Fibroblast of lung (primary cell): ENCODE measurements around the gene PTMA. TPM values are rescaled to one million over a fixed set of nuclear protein-coding genes. Genes with fewer than 3 reads are reported as not detected.

Source experiments
- DNase-seq, 2 donors: peaks; one replicate each; pipeline versions ENCODE4 v3.0.0 to v3.0.0-alpha.2; 2010; ENCODE audit warnings: low read depth in 2 of 2
- H2AFZ ChIP-seq: 2 replicates; pipeline ENCODE4 v1.5.1; 2012; ENCODE audit warnings: low read length, control low read depth, inconsistent platforms
- H3K27ac ChIP-seq: 2 replicates; pipeline ENCODE4 v1.5.1; 2011; ENCODE audit warnings: low read length, control low read depth; ENCODE audit not compliant: insufficient read depth
- H3K27me3 ChIP-seq: 2 replicates; pipeline ENCODE4 v1.5.1; 2011; ENCODE audit warnings: mild to moderate bottlenecking, low read length; ENCODE audit not compliant: control insufficient read depth, insufficient read depth
- H3K36me3 ChIP-seq: 2 replicates; pipeline ENCODE4 v1.5.1; 2011; ENCODE audit warnings: low read length; ENCODE audit not compliant: control insufficient read depth, insufficient read depth
- H3K4me1 ChIP-seq: 2 replicates; pipeline ENCODE4 v1.5.1; 2011; ENCODE audit warnings: low read length; ENCODE audit not compliant: control insufficient read depth, insufficient read depth; ENCODE audit errors: extremely low read depth
- H3K4me2 ChIP-seq: 2 replicates; pipeline ENCODE4 v1.5.1; 2011; ENCODE audit warnings: low read length, control low read depth; ENCODE audit not compliant: insufficient read depth; ENCODE audit errors: extremely low read depth
- H3K4me3 ChIP-seq, 4 experiments: fragments of 200-600 bp in 1 of 4; sonication (generic) in 1 of 4; replicated peaks in 1 of 4; 2 replicates each; pipeline ENCODE4 v1.5.1; 2011 to 2016; ENCODE audit warnings: low read length in 4 of 4, low read depth in 3 of 4, mild to moderate bottlenecking in 3 of 4, control low read depth in 2 of 4, inconsistent platforms in 1 of 4, mixed read lengths in 1 of 4; ENCODE audit not compliant: insufficient read depth in 1 of 4; ENCODE audit errors: control extremely low read depth in 1 of 4
- H3K79me2 ChIP-seq: 2 replicates; pipeline ENCODE4 v1.5.1; 2012; ENCODE audit warnings: mild to moderate bottlenecking, low read length, inconsistent platforms; ENCODE audit not compliant: control insufficient read depth, insufficient read depth
- H3K9ac ChIP-seq: 2 replicates; pipeline ENCODE4 v1.5.1; 2011; ENCODE audit warnings: mild to moderate bottlenecking, low read length, control low read depth; ENCODE audit not compliant: insufficient read depth
- H3K9me3 ChIP-seq: 2 replicates; pipeline ENCODE4 v1.5.1; 2012; ENCODE audit warnings: low read depth, low read length; ENCODE audit not compliant: control insufficient read depth, insufficient read depth
- H4K20me1 ChIP-seq: 2 replicates; pipeline ENCODE4 v1.5.1; 2011; ENCODE audit warnings: low read length; ENCODE audit not compliant: control insufficient read depth, insufficient read depth; ENCODE audit errors: extremely low read depth
- CTCF ChIP-seq, 2 donors: IDR thresholded peaks in 1 of 2; conservative IDR thresholded peaks in 1 of 2; 1 replicate in 1 of 2; 2 replicates in 1 of 2; pipeline ENCODE4 v1.5.1; 2011 to 2012; ENCODE audit warnings: low read length in 2 of 2, control low read depth in 1 of 2, inconsistent platforms in 1 of 2, low read depth in 1 of 2, mild to moderate bottlenecking in 1 of 2
- EZH2 ChIP-seq: IDR thresholded peaks from 2 replicates; pipeline ENCODE4 v1.5.1; 2012; ENCODE audit warnings: low read length, control low read depth, mild to moderate bottlenecking; ENCODE audit errors: missing control alignments
- polyA plus RNA-seq, 2 donors: library from polyadenylated mRNA; depleted of rRNA in 1 of 2; stranded (reverse) in 1 of 2; unstranded in 1 of 2; fragments of >200 nt; gene quantifications; 2 replicates each; pipeline ENCODE4 v1.2.1, GENCODE V29; 2011 to 2012; ENCODE audit warnings: missing spikeins in 1 of 2
- total RNA-seq: library from RNA; depleted of rRNA; stranded (reverse); fragments of >200 nt; gene quantifications from 2 replicates; pipeline ENCODE4 v1.2.1, GENCODE V29; 2014

PTMA gene
- total and polyA plus RNA-seq, 2 donors (not counting 1 experiment from before 2014, with no cell fraction given): 481 to 650 TPM

- Histone ChIP-seq H3K36me3 (no peaks in the 10 kb centered on the region), H2AFZ (no peak overlapping the region), H3K9me3 (no peaks in the 10 kb centered on the region), H4K20me1 (no peaks in the 10 kb centered on the region), H3K27ac (no peak overlapping the region), H3K9ac (no peak overlapping the region), H3K4me2 (no peak overlapping the region), H3K4me1 (no peaks in the 10 kb centered on the region), H3K27me3 (no peaks in the 10 kb centered on the region), H3K4me3 (no peak overlapping the region), H3K79me2 (no peaks in the 10 kb centered on the region)
- no peak for DNase-seq
- no peak for TF ChIP-seq EZH2
- TF ChIP-seq CTCF (conservative IDR thresholded peaks at IDR 0.05 in 1 of 2, IDR thresholded peaks at IDR 0.05 in 1 of 2; ENCODE audit: low read depth in 1 of 2, low read length in 2 of 2): no peak
Measured at GRCh38 chr2:231751042-231751815, 42.9 kb downstream of the PTMA start.

GRCh38 chr2:231752061-231752460 is 43.7 kb downstream of the PTMA start:
- Histone ChIP-seq H3K9ac (no peak overlapping the region), H4K20me1 (no peaks in the 10 kb centered on the region), H3K79me2 (no peaks in the 10 kb centered on the region), H3K4me2 (no peak overlapping the region), H3K4me1 (no peaks in the 10 kb centered on the region), H3K27me3 (no peaks in the 10 kb centered on the region), H2AFZ (no peak overlapping the region), H3K36me3 (no peaks in the 10 kb centered on the region), H3K9me3 (no peaks in the 10 kb centered on the region), H3K27ac (no peak overlapping the region), H3K4me3 (no peak overlapping the region)
- TF ChIP-seq CTCF (conservative IDR thresholded peaks at IDR 0.05 in 1 of 2, IDR thresholded peaks at IDR 0.05 in 1 of 2; ENCODE audit: low read depth in 1 of 2, low read length in 2 of 2): no peak
- no peak for TF ChIP-seq EZH2
- DNase-seq: no peak

- no peak overlapping the region for H3K9ac ChIP-seq
- no peak overlapping the region for H3K4me3 ChIP-seq
- H4K20me1 ChIP-seq: no peaks in the 10 kb centered on the region
- H3K79me2 ChIP-seq: no peaks in the 10 kb centered on the region
- no peaks in the 10 kb centered on the region for H3K27me3 ChIP-seq
- no peak overlapping the region for H3K27ac ChIP-seq
- no peak overlapping the region for H2AFZ ChIP-seq
- H3K4me2 ChIP-seq: no peak overlapping the region
- no peak for DNase-seq
- no peaks in the 10 kb centered on the region for H3K9me3 ChIP-seq
- H3K4me1 ChIP-seq: no peaks in the 10 kb centered on the region
- no peak for TF ChIP-seq CTCF (conservative IDR thresholded peaks at IDR 0.05 in 1 of 2, IDR thresholded peaks at IDR 0.05 in 1 of 2; ENCODE audit: low read depth in 1 of 2, low read length in 2 of 2)
- no peak for TF ChIP-seq EZH2
- H3K36me3 ChIP-seq: no peaks in the 10 kb centered on the region
Measured at GRCh38 chr2:231761735-231762134, 53.4 kb downstream of the PTMA start.

Other genes starting within 250 kb of the PTMA start
- gene NCL, start 244.0 kb upstream of the PTMA start, total RNA-seq: 97.6 and 113 TPM in 2 replicates
- gene NCL, start 244.0 kb upstream of the PTMA start, polyA plus RNA-seq: 73.5 and 122 TPM in 2 replicates
- under 0.01 and 0.50 TPM in 2 replicates for gene NMUR1, start 178.1 kb upstream of the PTMA start, total RNA-seq
- 0.01 and 0.02 TPM in 2 replicates for gene NMUR1, start 178.1 kb upstream of the PTMA start, polyA plus RNA-seq
- not detected in 2 replicates for gene TEX44, start 115.7 kb upstream of the PTMA start, total RNA-seq
- not detected in 2 replicates for gene TEX44, start 115.7 kb upstream of the PTMA start, polyA plus RNA-seq
- 13.6 and 14.4 TPM in 2 replicates for gene PDE6D, start 72.8 kb downstream of the PTMA start, total RNA-seq
- 31.3 and 32.3 TPM in 2 replicates for gene PDE6D, start 72.8 kb downstream of the PTMA start, polyA plus RNA-seq
- gene COPS7B, start 77.9 kb downstream of the PTMA start, total RNA-seq: 12.1 and 17.7 TPM in 2 replicates
- gene COPS7B, start 77.9 kb downstream of the PTMA start, polyA plus RNA-seq: 39.5 and 44.8 TPM in 2 replicates
- gene NPPC, start 217.9 kb downstream of the PTMA start, total RNA-seq: not detected in 2 replicates
- not detected in 2 replicates for gene NPPC, start 217.9 kb downstream of the PTMA start, polyA plus RNA-seq